Embryonic facial prominence (tissue), 1 donor: ENCODE measurements around the gene HCFC1R1.

ENCODE experiments used
- DNase-seq: peaks from one replicate; pipeline ENCODE4 v3.0.0-alpha.2; 2016; ENCODE audit errors: extremely low spot score

HCFC1R1 gene

GRCh38 chr16:3035972-3036725 lies 12.4 kb upstream of the HCFC1R1 start:
- DNase-seq = no peak

DNA sequence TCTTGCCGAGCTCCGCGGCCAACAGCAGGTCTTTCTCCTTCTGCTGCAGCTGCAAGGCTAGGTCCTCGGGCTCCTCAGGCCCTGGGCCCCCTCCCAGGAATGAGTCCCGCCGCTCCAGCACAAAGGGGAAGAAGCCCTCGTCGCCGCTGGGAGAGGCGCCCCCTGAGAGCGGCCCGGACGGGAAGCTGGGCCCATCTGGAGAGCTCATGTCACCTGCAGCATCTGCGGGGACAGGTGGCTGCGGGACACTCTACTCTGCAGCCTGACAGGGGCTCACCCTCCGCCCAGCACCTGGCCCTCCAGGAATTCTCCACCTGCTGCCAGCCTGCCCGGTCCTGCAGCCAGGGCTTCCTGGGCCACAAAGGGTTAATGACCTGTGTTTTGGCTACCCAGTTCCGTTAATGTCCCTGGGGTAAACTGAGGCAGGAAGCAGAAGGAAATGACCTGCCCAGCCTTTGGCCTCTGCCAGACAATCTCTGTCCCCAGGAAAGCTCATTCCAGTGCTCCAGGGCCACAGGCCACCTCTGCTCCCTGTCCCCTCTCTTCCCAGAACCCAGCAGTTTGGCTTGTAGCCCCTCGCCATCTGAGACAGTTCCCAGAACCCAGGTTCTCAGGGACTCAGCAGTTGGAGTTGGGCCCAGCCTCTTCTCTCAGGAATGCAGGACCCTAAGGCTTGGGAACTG lies 11.7 kb upstream of the HCFC1R1 start:
- DNase-seq = no peak

DNA sequence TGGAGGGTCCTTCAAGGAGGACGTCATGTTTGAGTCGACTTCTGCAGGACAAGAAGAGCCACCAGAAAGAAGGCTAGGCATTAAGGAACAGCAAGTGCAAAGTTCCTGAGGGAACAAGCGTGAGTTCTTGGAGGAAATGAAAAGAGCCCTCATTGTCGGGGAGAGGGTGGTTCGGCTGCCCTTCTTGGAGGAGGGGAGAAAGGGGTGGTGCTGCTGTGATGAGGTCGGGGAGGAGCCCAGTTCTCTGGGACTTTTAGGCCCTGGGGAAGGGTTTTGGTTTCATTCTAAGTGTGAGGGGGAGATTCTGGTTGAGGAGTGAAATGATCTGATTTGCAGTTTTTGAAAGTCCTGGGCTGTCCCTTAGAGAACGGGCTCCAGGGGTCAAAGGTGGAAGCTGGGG lies 8.9 kb upstream of the HCFC1R1 start:
- no peak for DNase-seq

GRCh38 chr16:3030222-3031212 lies 6.8 kb upstream of the HCFC1R1 start:
- no peak for DNase-seq

DNA sequence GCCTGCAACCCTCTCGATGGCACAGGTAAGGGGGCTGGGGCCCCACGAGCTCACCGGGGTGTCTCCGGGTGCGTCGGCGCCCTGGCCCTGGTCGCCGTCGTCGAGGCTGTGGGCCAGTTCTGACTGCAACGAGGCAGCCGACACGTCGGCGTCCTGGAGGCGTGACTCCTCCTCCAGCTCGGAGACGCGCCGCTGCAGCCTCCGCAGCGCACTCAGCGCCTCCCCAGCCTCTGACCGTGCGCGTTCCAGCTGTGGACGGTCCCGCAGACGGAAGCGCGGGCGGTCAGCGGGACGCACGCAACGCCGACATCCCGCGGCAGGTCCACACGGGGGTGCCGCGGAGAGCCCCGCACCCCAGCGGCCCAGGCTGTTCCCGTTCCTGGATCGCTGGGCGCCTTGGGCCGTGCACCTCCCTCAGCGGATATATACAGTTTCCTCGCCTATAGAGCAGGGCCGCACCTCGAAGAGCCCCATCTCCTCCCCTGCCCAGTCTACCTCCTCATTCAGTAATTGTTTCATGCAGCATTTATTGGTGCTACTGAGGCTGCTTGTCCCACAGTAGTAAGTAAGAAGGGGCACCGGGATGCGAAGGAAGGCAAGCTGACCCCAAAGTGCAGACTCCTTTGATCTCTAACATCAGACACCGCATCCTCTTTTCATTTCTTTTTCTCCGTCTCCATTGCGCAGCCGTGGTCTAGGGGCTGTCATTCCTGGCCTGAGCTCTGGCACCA lies 5.9 kb upstream of the HCFC1R1 start:
- no peak for DNase-seq

DNA sequence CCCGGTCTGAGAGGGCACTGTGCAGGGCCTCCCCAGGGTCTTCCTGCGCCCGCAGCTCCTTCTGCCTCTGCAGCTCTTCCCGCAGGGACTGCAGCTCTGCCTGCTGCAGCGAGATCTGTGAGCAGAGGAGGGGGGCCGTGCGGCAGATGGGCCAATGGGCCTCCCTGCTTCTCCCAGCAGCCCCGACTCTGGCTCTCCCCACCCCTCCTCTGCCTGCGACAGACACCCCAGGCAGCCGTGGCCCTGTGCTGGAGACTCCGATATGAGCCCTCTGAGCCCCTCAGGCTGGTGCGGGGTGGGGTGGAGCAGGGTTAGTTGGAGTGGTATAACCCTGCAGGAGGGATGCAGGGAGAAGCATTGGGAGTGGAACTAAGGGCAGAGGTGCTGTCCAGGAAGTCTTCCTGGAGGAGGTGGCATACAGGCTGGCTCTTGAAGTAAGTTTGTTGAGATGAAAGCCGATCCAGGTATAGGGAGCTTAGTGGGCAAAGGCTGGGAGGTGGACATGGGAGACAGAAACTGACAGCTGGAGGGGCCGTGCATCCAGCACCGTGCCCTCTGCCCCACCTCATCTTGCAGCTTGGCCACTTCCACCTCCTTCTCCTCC lies 5.1 kb upstream of the HCFC1R1 start:
- DNase-seq = no peak

GRCh38 chr16:3027983-3028715 lies 4.4 kb upstream of the HCFC1R1 start:
- no peak for DNase-seq

DNA sequence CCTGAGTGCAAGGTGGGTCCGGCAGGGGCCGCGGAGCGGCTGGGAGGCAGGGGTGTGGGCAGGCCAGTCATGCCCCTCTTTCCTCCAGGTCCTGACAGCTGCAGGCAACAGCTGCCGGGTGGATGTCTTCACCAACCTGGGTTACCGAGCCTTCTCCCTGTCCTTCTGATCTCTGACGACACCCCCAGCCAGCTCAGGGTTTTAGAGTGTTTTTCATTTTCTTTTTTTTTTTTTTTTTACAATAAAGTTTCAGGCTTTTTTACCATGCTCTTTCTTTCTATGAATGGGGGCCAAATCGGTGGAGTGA lies 3.7 kb upstream of the HCFC1R1 start:
- DNase-seq = no peak

GRCh38 chr16:3026609-3027488 lies 3.1 kb upstream of the HCFC1R1 start:
- DNase-seq = no peak

DNA sequence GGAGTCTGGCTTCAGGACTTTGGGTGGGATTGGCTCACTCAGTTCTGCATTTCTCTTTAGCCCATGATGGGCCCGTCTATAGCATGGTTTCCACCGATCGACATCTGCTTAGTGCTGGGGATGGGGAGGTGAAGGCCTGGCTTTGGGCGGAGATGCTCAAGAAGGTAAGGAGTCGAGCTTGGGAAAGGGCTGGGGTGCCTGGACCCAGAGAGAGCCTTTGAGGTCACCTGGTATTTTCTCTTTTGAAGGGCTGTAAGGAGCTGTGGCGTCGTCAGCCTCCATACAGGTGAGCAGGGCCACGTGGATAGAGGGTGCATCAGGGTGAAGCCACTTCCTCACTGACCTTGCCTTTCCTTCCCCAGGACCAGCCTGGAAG lies 2.2 kb upstream of the HCFC1R1 start:
- DNase-seq = no peak

DNA sequence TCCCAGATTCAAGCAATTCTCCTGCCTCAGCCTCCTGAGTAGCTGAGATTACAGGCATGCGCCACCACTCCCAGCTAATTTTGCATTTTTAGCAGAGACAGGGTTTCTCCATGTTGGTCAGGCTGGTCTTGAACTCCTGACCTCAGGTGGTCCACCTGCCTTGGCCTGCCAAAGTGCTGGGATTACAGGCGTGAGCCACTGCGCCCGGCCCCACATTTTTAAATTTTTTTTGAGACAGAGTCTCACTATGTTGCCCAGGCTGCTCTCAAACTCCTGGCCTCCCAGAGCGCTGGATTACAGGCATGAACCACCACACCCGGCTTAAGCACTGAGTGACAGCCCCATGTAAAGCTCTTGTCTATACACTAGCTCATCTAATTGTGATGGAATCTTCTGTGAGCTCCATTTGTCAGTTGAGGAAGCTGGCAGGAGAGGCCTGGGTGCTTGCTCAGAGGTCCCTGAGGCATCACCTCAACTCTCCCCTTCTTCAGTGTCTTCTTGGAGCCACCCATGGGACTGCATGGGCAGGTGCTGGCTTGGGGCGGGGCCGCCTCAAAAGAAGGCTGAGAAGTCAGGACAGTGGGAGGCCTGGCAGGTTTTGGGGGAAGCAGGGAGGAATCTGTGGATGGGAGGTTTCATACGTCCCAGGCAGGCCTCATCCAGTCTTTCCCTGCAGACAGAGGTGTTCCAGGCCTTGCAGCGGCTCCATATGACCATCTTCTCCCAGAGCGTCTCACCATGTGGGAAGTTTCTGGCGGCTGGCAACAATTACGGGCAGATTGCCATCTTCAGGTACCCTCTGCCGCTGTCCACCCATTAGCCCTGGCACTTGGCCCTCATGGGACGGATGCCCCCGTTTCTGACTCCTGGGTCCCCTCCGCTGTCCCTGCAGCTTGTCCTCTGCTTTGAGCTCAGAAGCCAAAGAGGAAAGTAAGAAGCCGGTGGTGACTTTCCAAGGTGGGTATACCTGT lies 1.6 kb upstream of the HCFC1R1 start:
- DNase-seq = no peak

- no peak for DNase-seq
Observed at GRCh38 chr16:3023415-3023668, 400 bp downstream of the HCFC1R1 start.

DNA sequence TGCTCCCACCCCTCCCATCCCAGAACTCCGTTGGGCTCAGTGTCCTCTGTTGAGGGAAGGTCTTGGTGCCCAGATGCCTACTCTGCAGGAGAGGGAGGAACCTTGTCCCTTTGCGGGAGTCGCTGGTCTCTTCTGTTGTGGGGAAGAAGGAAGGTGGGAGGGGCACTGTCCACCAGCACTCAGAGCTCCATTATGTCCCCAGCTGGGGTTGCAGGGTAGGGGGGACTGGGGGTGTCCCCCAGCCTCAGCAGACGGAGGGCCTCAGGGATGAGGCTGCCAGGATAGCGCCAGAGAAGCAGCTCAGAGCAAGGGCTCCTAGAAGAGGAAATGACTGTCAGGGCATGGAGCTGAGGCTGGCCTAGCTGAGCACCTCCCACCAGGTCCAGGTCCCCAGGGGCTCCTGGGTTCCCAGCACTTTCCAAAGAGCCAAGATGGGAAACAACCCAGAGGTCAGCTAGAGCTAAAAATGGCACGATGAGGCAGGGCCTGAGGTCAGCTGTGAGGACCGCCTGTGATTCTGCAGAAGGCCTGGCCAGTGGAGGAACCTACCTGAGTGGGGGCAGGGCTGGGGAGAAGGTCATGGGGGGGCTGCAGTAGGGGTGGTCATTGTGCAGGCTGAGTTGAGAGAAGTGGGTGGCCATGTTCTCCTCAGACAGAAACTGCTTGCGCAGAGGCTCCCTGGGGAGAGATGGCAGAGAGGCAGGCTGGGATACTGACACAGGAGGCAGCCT lies 893 bp downstream of the HCFC1R1 start:
- DNase-seq = no peak

DNA sequence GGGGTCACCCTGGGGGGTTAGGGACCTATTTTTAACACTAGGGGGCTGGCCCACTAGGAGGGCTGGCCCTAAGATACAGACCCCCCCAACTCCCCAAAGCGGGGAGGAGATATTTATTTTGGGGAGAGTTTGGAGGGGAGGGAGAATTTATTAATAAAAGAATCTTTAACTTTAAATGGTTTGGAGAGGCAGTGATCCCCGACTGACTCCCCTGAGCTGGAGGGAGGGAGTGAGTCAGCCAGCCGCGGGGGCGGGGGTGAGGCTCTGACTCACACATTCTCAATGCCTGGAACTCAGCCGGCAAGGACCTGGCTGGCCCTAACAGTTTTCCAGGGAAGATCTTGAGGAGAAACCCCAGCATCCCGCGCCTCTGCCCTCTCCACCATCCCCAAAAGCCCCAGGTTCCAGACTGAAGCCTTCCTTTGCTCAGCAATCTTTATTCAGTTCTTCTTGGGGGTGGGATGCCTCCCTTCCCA lies 1.5 kb downstream of the HCFC1R1 start:
- peak; percentile 58 for DNase-seq

- DNase-seq = no peak
Observed at GRCh38 chr16:3021449-3022207, 2.1 kb downstream of the HCFC1R1 start.

DNA sequence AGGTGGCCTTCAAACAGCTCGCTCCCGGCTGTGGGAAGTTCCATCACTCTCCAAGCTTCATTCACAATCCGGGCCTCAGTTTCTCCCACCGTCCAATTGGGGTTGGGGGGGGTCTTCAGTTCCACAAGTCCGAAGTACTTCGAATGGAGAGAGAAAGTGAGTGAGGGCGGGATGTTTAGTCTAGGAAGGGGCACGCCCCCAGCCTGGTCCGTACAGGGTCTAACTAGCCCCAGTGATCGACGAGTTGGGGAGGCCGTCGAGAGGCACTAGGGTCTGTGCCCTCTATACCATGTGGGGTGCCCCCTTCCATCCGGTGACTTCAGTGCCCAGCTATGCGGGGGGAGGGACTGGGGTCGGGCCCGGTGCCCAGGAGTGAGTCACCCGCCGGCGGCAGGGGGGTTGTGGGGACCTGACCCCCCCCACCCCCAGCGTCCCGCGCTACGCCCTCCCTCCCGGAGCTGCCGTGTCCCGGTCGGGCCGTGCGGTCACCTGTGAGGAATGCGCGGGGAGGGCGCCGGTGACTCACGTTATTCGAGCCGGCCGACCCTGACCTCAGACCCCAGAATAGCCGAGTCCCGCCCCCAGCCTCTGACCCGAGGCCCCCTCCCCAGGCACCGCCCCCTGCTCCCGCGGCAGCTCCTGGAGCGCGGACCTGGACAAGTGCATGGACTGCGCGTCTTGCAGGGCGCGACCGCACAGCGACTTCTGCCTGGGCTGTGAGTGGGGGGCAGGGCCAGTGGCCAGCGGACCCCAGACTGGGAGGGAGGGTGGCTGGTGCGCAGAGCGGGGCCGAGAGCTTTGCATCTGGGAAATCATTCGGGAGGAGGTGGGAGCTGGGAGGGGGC lies 2.9 kb downstream of the HCFC1R1 start:
- DNase-seq = no peak
